ENCODE data around the gene OR1F1.
"Not testable (repeated sequence)": the region's sequence is repeated elsewhere in the genome, so short reads cannot be mapped to it uniquely, and the experiment has no call there.

OR1F1 gene

DNA sequence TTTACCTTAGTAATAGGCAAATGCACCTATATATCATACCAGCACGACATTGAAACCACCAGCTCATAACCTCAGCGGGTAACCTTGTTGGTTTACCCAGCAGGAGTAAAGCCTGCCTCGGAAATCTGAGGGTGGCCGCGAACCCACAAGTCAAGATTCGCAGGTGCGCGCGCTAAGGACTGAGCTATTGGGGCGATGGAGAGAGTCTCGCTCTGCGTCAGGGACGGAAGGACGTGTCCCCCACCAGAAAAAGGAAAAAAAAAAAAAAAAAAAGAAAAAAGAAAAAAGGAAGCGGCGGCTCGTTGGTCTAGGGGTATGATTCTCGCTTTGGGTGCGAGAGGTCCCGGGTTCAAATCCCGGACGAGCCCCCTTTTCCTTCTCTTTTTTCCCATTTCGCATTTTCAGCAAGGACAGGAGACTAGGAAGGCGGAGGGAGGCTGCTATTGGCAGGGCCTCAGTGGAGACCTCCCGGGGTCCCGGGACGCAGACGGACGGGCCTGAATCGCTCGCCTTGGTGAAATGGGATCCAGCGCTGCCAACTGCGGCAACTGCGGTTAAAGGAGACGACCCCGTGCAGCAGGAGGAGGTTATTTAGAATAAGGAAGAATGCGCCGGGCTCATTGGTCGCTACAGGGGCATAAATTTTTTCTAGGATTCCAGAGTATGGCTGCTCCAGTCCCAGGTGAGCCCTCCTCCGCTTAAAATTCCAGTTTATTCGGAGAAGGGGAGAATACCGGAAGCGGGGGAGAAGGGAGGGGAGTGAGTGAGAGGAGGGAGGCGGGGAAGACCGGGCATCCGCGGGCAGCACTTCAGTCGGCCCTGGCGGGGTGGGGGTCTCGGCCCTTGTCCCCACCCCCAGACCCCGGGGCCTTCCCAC lies at the start of gene OR1F1:
Gene OR1F1 (plus strand): TSS at position 407 of the 877 bp plus-strand sequence.
- peak; percentile 68 for DNase-seq (ENCODE audit: low read depth, low spot score)

GRCh38 chr16:3138342-3138741 lies 49.7 kb upstream of the OR1F1 start:
- no peak for DNase-seq (ENCODE audit: low read depth, low spot score)

- DNase-seq (ENCODE audit: low read depth, low spot score) = no peak
Measured at GRCh38 chr16:3138823-3139426, 49.1 kb upstream of the OR1F1 start.

- not testable (repeated sequence) for DNase-seq (ENCODE audit: low read depth, low spot score)
Measured at GRCh38 chr16:3139561-3139960, 48.4 kb upstream of the OR1F1 start.

GRCh38 chr16:3140603-3141427 lies 47.2 kb upstream of the OR1F1 start:
- DNase-seq (ENCODE audit: low read depth, low spot score) = no peak

GRCh38 chr16:3141781-3142311 lies 46.2 kb upstream of the OR1F1 start:
- DNase-seq (ENCODE audit: low read depth, low spot score) = no peak

DNA sequence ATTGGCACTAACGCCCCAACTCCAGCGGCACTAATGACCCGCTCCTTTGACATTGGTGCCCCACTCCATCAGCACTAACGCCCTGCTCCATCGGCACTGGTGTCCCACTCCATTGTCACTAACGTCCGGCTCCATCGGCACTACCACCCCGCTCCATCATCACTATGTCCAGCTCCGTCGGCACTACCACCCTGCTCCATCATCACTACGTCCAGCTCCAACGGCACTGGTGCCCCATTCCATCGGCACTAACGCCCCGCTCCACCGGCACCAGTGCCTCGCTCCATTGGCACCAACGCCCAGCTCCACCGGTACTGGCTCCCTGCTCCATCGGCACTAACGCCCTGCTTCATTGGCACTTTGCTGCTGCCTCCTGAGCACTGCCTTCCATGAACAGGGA lies 45.7 kb upstream of the OR1F1 start:
- DNase-seq (ENCODE audit: low read depth, low spot score) = no peak

- no peak for DNase-seq (ENCODE audit: low read depth, low spot score)
Measured at GRCh38 chr16:3142770-3143169, 45.2 kb upstream of the OR1F1 start.

DNA sequence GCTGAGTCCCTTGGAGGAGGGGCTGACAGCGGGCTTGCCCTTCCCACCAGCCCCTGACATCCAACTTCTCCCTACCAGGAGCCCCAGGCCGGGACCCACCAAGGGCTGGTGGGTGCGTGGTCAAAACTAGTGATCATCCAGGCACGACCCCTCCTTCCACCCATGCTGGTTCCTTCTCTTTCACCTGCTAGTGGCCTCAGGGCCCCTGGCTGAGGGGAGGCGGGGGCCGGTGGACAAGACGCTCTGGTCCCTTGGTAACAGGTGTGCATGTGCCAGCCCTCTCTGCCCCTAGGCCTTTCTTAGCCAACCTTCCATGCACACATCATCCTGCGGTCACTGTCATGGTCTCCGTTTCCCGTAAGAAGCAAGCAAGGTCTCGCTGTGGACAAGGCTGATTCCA lies 44.8 kb upstream of the OR1F1 start:
- no peak for DNase-seq (ENCODE audit: low read depth, low spot score)

DNA sequence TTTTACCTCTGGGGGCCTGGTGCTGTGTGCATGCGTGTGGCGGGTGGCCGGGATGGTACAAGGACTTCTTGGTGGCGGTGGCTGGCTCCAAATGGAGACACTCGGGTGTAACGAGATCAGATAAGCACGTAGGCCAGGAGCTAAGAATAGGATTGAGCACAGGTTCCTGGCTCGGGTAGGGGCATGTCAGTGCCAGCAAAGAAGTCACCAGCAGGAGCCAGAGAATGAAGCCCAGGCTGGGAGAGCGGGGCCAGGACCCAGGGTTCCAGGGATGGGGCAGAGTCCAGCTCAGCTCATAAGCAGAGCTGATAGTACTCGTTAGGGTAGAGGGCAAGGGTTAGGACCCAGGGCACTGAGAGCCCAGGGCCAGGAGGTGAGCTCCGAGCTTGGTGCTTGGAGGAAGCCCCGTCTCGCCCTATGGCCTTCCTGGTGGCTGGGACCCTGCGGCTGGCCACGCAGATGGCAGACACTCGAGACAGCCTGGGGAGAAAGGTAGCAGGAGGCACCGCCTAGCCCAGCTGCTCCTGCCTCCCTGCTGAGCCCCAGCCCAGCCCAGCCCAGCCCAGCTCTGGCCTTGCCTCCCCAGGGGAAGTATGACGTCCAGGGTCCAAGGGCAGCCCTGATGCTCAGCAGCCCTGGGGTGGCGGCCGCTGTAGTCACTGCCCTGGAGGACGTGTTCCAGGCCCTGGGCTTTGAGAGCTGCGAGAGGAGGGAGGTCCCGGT lies 44.2 kb upstream of the OR1F1 start:
- no peak for DNase-seq (ENCODE audit: low read depth, low spot score)

DNA sequence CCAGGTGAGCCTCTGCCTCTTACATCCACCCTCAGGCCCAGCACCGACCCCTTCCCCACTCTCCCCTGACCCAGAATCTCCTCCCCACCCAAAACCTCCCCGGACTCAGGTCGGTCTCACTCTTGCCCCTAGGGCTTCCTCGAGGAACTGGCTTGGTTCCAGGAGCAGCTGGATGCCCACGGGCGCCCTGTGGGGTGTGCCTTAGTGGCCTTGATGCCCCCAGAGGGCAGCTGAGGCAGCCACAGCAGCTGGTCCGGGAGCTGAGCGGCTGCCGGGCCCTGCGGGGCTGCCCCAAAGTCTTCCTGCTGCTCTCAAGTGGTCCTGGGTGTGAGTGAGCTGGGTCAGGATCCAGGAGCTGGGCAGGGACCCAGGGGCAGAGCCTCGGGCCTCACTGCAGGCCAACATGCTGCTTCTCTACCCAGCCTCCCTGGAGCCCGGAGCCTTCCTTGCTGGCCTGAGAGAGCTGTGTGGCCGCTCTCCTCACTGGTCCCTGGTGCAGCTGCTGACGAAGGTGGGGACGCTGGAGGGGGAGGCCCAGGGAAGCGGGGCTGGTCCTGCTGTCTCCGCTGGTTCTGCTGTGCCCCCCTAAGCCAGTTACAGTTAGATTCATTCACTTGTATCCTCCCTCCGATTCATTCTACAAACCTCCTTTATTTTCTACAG lies 43.6 kb upstream of the OR1F1 start:
- no peak for DNase-seq (ENCODE audit: low read depth, low spot score)

- DNase-seq (ENCODE audit: low read depth, low spot score) = no peak
Measured at GRCh38 chr16:3145151-3145550, 42.9 kb upstream of the OR1F1 start.

DNA sequence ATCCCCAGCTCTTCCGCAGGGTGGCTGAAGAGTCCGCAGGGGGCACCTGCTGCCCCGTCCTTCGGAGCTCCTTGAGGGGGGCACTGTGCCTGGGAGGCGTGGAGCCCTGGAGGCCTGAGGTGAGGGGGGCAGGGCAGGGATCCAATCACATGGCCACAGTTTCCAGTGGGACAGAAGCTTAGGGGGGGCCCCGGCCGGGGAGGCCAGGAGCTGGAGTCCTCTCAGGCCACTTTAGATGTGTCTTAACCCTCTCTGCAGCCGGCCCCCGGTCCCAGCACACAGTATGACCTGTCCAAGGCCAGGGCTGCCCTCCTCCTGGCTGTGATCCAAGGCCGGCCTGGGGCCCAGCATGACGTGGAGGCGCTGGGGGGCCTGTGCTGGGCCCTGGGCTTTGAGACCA lies 42.3 kb upstream of the OR1F1 start:
- no peak for DNase-seq (ENCODE audit: low read depth, low spot score)

GRCh38 chr16:3147046-3147756 lies 40.8 kb upstream of the OR1F1 start:
- no peak for DNase-seq (ENCODE audit: low read depth, low spot score)

- DNase-seq (ENCODE audit: low read depth, low spot score) = no peak
Measured at GRCh38 chr16:3147757-3148104, 40.3 kb upstream of the OR1F1 start.

DNA sequence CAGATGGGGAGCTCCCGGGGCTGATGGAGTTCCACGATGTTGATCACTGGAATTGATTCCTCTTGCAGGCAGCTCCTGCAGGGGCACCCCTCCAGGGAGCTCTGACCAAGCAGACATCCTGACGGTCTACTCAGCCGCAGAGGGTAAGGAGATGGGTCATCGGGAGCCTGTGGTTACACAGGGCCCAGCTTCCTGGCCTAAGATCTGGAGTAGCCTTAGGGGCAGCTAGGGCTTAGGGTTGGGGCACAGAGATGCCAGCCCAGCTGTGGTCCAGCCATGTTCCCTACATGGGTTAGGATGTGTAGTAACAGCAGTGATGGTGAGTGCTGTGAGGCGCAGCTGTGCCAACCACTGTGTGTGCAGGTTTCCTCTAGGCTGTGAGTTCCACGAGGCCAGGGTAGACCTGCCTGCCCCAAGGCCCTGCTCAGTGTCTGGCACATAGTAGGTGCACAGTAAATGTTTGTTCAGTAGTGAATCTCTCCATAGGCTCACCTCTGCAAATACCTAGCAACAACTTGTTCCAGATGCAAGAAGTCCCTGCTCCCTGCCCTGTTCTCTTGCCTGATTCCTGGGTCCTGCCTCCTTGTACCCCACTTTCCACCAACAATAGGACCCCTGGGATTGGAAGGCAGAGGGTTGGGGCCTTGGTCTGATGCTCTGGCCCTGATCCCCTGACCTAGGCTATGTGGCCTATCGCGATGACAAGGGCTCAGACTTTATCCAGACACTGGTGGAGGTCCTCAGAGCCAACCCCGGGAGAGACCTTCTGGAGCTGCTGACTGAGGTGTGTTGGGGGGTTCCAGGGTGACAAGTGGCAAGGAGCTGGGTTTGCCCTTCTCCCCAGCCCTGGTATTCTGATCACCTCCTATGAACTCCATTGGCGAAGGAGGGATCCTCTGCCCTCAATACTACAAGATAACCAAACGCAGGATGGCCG lies 39.5 kb upstream of the OR1F1 start:
- DNase-seq (ENCODE audit: low read depth, low spot score) = no peak

DNA sequence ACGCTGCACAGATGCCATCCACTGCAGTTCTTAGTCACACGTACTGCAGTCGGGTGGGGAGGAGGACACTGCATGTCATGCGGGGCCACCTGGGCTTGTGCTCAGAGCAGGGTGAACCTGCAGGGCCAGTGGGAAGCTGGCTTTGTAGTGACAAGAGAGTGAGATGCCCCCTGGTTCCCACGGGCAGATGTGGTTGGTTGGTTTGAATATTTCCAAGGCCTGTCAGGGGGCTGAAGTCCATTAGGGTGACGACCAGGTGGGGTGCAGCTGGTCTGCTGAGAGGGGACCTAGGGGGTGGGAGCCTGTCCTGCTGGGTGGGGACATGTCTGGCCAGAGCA lies 38.8 kb upstream of the OR1F1 start:
- no peak for DNase-seq (ENCODE audit: low read depth, low spot score)

DNA sequence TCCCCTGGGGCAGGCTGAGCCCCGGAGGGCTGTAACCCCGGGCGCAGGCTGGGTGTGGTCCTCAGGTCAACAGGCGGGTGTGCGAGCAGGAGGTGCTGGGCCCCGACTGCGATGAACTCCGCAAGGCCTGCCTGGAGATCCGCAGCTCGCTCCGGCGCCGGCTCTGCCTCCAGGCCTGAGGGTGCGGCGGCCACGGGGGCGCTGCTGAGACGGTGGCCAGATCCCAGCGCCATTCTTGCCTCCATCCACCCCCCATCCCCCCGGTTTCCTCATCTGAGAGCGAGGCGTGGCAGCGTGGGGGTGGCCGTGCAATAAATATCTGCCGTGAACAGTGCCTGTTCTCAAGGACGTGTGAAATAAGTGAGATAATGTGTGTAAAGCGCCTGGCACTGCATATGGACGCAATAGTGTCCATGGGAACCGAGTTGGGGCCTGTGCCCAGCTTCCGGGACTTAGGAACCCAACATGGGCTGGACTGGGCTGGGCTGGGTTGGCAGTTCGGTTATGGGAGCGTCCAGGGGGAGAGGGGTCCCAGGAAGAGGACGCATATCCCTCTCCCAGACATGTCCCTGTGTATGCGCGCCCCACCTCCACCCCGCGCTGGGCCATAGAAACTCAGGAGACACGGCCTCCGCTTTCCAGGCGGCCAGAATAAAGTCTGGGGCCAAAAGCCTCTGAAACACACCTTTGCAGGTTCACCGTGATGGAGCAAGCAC lies 38.2 kb upstream of the OR1F1 start:
- peak; percentile 84 for DNase-seq (ENCODE audit: low read depth, low spot score)

Data from astrocyte of the hippocampus (primary cell).